ENCODE measurements around the gene TPST1. TPM values are rescaled to one million over a fixed set of nuclear protein-coding genes. Genes with fewer than 3 reads are reported as not detected.

Gene TPST1
- total and polyA plus RNA-seq, 2 of the 8 experiments (the other 6 are each of a cell fraction or from before 2014, with no cell fraction given), result 8.2 to 18.4 TPM

- TF ChIP-seq POU5F1 (IDR thresholded peaks at IDR 0.05; ENCODE audit: low read depth, low read length), result no peak
Measured at GRCh38 chr7:66169616-66170015, 35.5 kb upstream of the TPST1 start (continued).

All from H1 (cell line).